Vagina (tissue), 2 donors: ENCODE data around the gene FBXO48.

Source experiments
- POLR2A ChIP-seq, 2 donors: fragments of 450-650 bp; IDR thresholded peaks; one replicate each; pipeline ENCODE4 v1.6.1; 2017; ENCODE audit warnings: antibody characterized with exemption in 2 of 2, mild to moderate bottlenecking in 2 of 2, moderate library complexity in 2 of 2
- TF ChIP-seq, protein P1 (sequence below), 3 experiments: fragments of 450-650 bp in 2 of 3; fragments of 200-600 bp in 1 of 3; sonication (generic) in 1 of 3; IDR thresholded peaks; one replicate each; pipeline ENCODE4 v1.5.1; 2017 to 2019; ENCODE audit warnings: antibody characterized with exemption in 3 of 3, mild to moderate bottlenecking in 2 of 3, moderate library complexity in 2 of 3

GRCh38 chr2:68414452-68414851, 52.6 kb downstream of the FBXO48 start:
- TF ChIP-seq, protein P1, sequence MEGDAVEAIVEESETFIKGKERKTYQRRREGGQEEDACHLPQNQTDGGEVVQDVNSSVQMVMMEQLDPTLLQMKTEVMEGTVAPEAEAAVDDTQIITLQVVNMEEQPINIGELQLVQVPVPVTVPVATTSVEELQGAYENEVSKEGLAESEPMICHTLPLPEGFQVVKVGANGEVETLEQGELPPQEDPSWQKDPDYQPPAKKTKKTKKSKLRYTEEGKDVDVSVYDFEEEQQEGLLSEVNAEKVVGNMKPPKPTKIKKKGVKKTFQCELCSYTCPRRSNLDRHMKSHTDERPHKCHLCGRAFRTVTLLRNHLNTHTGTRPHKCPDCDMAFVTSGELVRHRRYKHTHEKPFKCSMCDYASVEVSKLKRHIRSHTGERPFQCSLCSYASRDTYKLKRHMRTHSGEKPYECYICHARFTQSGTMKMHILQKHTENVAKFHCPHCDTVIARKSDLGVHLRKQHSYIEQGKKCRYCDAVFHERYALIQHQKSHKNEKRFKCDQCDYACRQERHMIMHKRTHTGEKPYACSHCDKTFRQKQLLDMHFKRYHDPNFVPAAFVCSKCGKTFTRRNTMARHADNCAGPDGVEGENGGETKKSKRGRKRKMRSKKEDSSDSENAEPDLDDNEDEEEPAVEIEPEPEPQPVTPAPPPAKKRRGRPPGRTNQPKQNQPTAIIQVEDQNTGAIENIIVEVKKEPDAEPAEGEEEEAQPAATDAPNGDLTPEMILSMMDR (IDR thresholded peaks at IDR 0.05), result no peak
- TF ChIP-seq POLR2A (IDR thresholded peaks at IDR 0.05), result no peak
